GM13977 (cell line): Measurements from ENCODE around the gene RNF111.
"Not testable (repeated sequence)": the region's sequence is repeated elsewhere in the genome, so short reads cannot be mapped to it uniquely, and the experiment has no call there.

Source experiments
- DNase-seq: peaks from one replicate; pipeline ENCODE4 v3.0.0; 2012; ENCODE audit warnings: low spot score
- CTCF ChIP-seq: IDR thresholded peaks from 2 replicates; pipeline ENCODE4 v1.5.1; 2012; ENCODE audit warnings: mild to moderate bottlenecking, control low read depth; ENCODE audit not compliant: insufficient read depth; ENCODE audit errors: extremely low read depth, missing control alignments
- in situ Hi-C: fragments of 300-500 bp; cut with MboI; formaldehyde crosslinking; loops from one replicate; pipeline ENCODE4 v1.12.0; 2022; ENCODE audit warnings: low sequenced_read_pairs, low pct_unique_long_range_greater_than_20kb, mixed read lengths, inconsistent platforms; ENCODE audit not compliant: unreplicated experiment

The RNF111 gene

DNA sequence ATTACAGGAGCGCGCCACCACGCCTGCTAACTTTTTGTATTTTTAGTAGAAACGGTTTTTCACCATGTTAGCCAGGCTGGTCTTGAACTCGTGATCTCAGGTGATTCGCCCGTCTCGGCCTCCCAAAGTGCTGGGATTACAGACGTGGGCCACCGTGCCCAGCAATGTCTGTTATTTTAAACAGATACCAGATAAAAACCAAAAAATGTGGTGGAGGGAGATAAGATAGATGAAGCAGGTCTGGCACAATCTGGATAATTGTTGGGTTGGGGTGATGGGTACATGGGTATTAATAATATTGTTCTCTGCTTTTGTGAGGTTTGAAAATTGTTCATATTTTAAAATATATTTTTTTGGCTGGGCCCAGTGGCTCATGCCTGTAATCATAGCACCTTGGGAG is 4.7 kb downstream of the RNF111 start:
- in situ Hi-C loops, result no loop called here
- no peak for DNase-seq
- no peak for TF ChIP-seq CTCF

GRCh38 chr15:58994906-58995453 is 7.5 kb downstream of the RNF111 start:
- in situ Hi-C loops, result no loop called here
- DNase-seq, result no peak

DNA sequence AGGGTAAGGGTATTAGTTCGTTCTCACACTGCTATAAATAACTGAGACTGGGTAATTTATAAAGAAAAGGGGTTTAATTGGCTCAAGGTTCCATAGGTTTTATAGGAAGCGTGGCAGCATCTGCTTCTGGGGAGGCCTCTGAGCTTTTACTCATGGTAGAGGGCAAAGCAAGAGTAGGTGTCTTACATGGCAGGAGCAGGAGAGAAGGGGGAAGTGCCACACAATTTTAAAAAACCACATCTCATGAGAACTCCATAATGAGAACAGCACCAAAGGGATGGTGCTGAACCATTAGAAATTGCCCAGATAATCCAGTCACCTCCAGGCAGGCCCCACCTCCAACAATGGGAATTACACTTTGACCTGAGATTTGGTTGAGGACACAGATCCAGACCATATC is 12.2 kb downstream of the RNF111 start:
- in situ Hi-C loops, result no loop called here
- TF ChIP-seq CTCF, result no peak

More at GRCh38 chr15:58994906-58995453, 7.5 kb downstream of the RNF111 start:
- TF ChIP-seq CTCF, result no peak

DNA sequence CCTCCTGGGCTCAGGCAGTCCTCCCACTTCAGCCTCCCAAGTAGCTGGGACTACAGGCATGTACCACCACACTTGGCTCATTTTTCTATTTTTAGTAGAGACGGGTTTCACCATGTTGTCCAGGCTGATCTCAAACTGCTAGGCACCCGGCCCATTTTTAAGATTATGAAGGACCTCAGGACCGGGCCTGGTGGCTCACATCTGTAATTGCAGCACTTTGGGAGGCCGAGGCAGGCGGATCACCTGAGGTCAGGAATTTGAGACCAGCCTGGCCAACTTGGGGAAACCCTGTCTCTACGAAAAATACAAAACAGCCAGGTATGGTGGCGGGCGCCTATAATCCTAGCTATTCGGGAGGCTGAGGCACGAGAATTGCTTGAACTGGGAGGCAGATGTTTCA is 12.8 kb downstream of the RNF111 start:
- in situ Hi-C loops, DNase-seq: not testable (repeated sequence)

More for the DNA sequence above, 12.2 kb downstream of the RNF111 start:
- DNase-seq, result no peak

DNA sequence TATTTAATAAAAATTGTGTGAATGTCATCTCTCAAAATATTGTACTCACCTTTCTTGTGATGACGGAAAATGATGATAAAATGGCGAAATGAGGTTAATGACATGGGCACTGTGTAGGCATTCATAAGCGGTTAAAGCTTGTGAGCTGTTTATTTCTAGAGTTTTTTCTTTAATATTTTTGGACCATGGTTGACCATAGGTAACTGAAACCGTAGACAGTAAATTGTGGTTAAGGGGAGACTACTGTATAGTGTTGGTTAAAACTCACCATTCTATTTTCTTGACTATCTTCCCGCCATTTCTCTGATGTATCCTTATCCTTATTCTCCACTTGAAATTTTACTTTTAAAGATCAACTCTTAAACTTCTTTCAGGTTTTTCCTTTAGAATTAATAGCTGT is 14.5 kb downstream of the RNF111 start:
- DNase-seq, result no peak
- in situ Hi-C loops, result no loop called here
- no peak for TF ChIP-seq CTCF

- in situ Hi-C loops, result no loop called here
- TF ChIP-seq CTCF, result no peak
- DNase-seq, result no peak
These were observed 15.0 kb downstream of the RNF111 start for GRCh38 chr15:59002418-59002859.

DNA sequence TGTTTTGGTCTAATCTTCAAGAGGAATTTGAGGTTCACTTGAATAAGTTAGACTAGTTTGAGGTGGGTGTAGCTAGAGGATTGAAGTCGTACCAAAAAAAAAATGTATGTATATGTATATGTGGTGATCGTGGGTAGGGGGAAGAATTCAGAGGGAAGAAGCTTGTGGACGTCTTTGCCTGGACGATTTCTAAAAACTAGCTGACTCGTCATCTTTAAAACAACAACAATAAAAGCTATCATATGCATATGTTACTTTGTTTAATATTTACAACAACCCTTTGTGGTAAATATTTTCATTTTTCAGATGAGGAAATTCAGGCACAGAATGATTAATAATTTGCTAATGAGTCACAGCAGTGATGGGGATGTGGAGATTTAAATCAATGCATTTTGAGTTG is 18.1 kb downstream of the RNF111 start:
- no peak for DNase-seq
- in situ Hi-C loops, result no loop called here
- no peak for TF ChIP-seq CTCF
